GM12865 (cell line): ENCODE data around the gene CDC14A.

Experiments used
- DNase-seq: peaks from one replicate; pipeline ENCODE4 v3.0.0; 2010; ENCODE audit warnings: low read depth
- H3K4me3 ChIP-seq: 2 replicates; pipeline ENCODE4 v1.5.1; 2011; ENCODE audit warnings: mild to moderate bottlenecking, low read depth, low read length, control low read depth
- TF ChIP-seq, protein P1 (sequence below): IDR thresholded peaks from 2 replicates; pipeline ENCODE4 v1.5.1; 2011; ENCODE audit warnings: low read length, control low read depth, low read depth, inconsistent platforms; ENCODE audit not compliant: insufficient read depth; ENCODE audit errors: missing control alignments

Gene CDC14A

DNA sequence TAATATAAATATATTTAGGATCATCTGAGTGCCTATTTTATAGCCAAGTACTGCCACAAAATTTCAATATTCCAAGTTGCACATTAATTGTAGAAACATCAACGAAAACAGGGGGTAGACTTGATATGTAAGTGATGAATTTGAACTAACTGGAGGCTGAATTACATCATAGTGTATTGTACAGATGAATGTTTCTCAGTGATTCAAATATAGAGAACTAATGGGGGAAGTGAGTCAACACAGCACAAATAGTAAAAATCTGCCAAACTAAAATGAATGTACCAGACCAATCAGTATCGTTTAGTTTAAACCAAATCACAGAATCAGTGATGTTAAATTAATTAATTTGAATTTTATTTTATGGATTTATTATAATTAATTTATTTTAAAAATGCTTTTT lies 43.5 kb upstream of the CDC14A start:
- TF ChIP-seq, protein P1, sequence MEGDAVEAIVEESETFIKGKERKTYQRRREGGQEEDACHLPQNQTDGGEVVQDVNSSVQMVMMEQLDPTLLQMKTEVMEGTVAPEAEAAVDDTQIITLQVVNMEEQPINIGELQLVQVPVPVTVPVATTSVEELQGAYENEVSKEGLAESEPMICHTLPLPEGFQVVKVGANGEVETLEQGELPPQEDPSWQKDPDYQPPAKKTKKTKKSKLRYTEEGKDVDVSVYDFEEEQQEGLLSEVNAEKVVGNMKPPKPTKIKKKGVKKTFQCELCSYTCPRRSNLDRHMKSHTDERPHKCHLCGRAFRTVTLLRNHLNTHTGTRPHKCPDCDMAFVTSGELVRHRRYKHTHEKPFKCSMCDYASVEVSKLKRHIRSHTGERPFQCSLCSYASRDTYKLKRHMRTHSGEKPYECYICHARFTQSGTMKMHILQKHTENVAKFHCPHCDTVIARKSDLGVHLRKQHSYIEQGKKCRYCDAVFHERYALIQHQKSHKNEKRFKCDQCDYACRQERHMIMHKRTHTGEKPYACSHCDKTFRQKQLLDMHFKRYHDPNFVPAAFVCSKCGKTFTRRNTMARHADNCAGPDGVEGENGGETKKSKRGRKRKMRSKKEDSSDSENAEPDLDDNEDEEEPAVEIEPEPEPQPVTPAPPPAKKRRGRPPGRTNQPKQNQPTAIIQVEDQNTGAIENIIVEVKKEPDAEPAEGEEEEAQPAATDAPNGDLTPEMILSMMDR: no peak

DNA sequence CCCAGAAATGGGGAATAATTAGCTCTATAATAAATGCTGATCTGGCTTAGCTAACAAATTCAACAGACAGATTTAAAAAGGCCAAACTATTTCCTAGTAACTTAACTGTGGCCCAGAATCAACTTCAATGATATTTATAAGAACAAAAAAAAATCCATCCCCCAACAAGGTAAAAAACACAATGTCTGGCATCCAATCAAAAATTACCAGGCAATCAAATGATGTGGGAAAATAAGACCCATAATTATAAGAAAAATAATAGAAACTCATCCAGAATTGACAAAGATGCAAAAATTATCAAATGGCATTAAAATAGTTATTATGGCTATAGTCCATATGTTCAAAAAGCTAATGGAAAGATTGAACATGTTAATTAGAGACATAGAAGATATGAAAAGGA lies 42.4 kb upstream of the CDC14A start:
- DNase-seq: no peak
- TF ChIP-seq, protein P1: no peak
- no peak overlapping the region for H3K4me3 ChIP-seq

More for the DNA sequence above, 43.5 kb upstream of the CDC14A start:
- DNase-seq: no peak
- H3K4me3 ChIP-seq: no peak overlapping the region

DNA sequence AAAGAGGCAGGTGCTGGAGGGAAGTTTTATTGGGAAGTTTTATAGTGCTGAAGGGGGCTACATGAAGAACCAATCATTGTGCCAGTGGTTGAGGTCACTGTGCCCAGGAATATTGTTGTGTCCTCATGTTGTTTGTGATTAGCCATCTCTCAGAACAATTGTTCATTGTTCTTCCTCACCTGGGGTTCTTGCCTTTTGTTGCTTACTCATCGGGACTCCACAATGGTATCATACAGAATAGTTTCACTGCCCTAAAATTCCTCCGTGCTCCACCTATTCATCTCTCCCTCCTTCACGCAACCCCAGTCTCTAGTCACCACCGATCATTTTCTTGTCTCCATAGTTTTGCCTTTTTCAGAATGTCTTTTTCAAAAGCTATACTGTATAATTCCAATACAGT lies 38.9 kb upstream of the CDC14A start:
- no peak overlapping the region for H3K4me3 ChIP-seq
- TF ChIP-seq, protein P1: no peak
- DNase-seq: no peak

DNA sequence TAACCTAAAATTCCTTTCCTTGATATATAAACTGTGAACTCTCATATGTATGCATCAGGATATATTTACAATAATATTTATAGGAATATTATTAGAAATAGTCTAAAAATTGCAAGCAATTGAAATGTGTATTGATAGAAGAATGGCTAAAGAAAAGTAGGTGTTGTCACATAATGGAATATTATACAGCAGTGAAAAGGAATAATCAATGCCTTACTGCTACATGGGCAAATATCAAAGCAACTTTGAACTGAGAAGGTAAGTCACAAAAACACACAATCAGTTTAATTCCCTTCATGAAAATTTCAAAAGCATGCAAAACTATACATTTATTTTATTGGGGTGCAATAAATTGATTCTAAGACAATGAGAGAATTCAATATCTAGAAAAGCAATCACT lies 35.7 kb upstream of the CDC14A start:
- H3K4me3 ChIP-seq: no peak overlapping the region
- TF ChIP-seq, protein P1: no peak
- DNase-seq: no peak

DNA sequence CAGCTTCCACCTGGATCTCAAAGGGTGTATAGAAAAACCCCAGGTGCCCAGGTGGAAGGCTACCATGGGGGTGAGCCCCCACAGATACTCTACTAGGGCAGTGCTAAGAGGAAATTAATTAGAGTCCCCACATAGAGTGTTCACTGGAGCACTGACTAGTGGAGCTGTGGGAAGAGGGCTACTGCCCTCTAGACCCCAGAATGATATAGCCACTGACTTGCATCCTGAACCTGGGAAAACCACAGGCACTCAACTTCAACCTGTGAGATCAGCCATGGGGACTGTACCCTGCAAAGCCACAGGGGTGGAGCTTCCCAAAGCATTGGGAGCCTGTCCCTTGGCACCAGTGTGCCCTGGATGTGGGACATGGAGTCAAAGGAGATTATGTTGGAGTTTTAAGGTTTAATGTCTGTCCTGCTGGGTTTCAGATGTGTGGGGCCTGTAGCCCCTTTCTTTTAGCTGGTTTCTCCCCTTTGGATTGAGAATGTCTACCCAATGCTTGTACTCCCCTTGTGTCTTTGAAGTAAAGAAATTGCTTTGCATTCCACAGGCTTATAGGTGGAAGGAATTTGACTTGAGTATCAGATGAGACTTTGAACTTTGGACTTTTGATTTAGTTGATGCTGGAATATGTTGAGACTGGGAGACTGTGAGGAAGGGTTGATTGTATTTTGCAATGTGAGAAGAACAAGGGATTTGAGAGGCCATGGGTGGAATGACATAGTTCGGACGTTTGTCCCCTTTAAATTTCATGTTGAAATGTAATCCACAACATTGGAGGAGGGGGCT lies 31.8 kb upstream of the CDC14A start:
- H3K4me3 ChIP-seq: no peak overlapping the region
- TF ChIP-seq, protein P1: no peak
- DNase-seq: no peak

DNA sequence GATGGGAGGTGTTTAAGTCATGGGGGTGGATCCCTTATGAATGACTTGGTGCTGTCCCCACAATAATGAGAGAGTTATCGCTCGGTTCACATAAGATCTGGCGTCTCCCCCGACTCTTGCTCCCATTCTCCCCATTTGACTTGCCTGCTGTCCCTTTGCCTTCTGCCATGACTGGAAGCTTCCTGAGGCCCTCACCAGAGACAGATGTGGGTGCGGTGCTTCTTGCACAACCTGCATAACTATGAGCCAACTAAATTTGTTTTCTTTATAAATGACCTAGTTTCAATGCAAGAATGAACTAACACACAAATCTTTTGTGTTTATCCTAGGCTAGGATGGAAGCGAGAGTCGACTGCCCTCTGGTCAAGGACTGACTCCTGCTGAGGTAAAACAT lies 31.2 kb upstream of the CDC14A start:
- TF ChIP-seq, protein P1: no peak
- no peak overlapping the region for H3K4me3 ChIP-seq
- DNase-seq: no peak

DNA sequence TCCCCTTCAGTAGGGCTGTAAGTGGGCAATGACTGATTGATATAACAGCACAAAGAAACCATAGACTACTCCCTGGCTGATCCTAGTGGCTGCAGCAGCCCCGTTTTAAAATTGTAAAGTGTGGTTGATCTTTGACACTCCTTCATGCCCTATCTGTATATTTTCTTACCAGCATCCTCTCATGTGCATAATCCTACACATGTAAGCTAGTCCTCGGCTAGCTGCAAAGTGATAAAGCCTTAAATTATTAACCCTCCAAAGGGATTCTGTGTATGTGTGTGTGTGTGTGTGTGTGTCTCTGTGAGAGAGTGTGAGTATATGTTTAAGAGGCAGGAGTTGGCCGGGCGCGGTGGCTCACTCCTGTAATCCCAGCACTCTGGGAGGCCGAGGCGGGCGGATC lies 30.8 kb upstream of the CDC14A start:
- DNase-seq: no peak
- no peak overlapping the region for H3K4me3 ChIP-seq
- TF ChIP-seq, protein P1: no peak
